Type B pancreatic cell (in vitro differentiated cells): ENCODE data around the gene SLC38A10. TPM values are rescaled to one million over a fixed set of nuclear protein-coding genes. Genes with fewer than 3 reads are reported as not detected.
A peak's percentile ranks its signal among the peaks of the same experiment; 100 is the strongest.
"Not testable (repeated sequence)": the region's sequence is repeated elsewhere in the genome, so short reads cannot be mapped to it uniquely, and the experiment has no call there.

Source experiments
- DNase-seq: peaks from one replicate; pipeline ENCODE4 v3.0.0; 2021; ENCODE audit warnings: mixed read lengths; ENCODE audit not compliant: unreplicated experiment; ENCODE audit errors: extremely low spot score
- H3K27ac Mint-ChIP-seq: 2 replicates; pipeline ENCODE4 v1.8.0; 2021; ENCODE audit warnings: mild to moderate bottlenecking, mixed read lengths
- H3K27me3 Mint-ChIP-seq: 2 replicates; pipeline ENCODE4 v1.8.0; 2021; ENCODE audit warnings: mixed read lengths
- H3K36me3 Mint-ChIP-seq: 2 replicates; pipeline ENCODE4 v1.8.0; 2021; ENCODE audit warnings: mixed read lengths
- H3K4me1 Mint-ChIP-seq: one replicate; pipeline ENCODE4 v1.8.0; 2021; ENCODE audit warnings: mixed read lengths; ENCODE audit not compliant: unreplicated experiment
- H3K4me3 Mint-ChIP-seq: 2 replicates; pipeline ENCODE4 v1.8.0; 2021; ENCODE audit warnings: mild to moderate bottlenecking, mixed read lengths
- H3K9me3 Mint-ChIP-seq: 2 replicates; pipeline ENCODE4 v1.8.0; 2021; ENCODE audit warnings: mixed read lengths
- total RNA-seq: library from RNA; stranded (reverse); gene quantifications from 2 replicates; pipeline ENCODE4 v1.2.1, GENCODE V29; 2021; ENCODE audit warnings: low replicate concordance
- TF ChIP-seq, protein P1 (sequence below): fragments of 200-600 bp; sonication (generic); conservative IDR thresholded peaks from 2 replicates; pipeline ENCODE4 v1.5.0; 2021; ENCODE audit warnings: antibody characterized with exemption, mild to moderate bottlenecking

SLC38A10 gene
- total RNA-seq, 1 donor from 2014 or later = 85.0 TPM

DNA sequence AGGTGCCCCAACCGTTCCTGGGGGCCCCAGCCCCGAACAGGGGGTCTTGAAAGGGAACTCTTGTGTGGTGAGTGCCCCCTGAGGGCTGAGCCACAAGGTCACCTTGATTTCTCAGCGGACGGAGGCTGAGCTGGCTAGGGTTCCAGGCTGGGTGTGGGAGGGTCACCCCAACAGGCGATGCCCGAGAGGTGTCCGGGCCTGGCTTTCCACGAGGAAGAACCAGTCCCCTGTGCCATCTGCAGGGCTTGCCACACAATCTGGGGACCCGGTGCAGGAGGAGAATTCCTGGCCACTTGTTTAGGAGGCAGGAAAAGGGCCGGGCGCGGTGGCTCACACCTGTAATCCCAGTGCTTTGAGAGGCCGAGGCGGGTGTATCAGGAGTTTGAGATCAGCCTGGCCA lies 16.8 kb upstream of the SLC38A10 start:
- Mint-ChIP-seq H3K27me3 (no peaks in the 10 kb centered on the region), H3K4me1 (peaks cover 32% of the 10 kb centered on the region), H3K4me3 (no peak overlapping the region), H3K9me3 (no peaks in the 10 kb centered on the region), H3K36me3 (no peaks in the 10 kb centered on the region), H3K27ac (no peak overlapping the region)
- DNase-seq = no peak
- TF ChIP-seq, protein P1, sequence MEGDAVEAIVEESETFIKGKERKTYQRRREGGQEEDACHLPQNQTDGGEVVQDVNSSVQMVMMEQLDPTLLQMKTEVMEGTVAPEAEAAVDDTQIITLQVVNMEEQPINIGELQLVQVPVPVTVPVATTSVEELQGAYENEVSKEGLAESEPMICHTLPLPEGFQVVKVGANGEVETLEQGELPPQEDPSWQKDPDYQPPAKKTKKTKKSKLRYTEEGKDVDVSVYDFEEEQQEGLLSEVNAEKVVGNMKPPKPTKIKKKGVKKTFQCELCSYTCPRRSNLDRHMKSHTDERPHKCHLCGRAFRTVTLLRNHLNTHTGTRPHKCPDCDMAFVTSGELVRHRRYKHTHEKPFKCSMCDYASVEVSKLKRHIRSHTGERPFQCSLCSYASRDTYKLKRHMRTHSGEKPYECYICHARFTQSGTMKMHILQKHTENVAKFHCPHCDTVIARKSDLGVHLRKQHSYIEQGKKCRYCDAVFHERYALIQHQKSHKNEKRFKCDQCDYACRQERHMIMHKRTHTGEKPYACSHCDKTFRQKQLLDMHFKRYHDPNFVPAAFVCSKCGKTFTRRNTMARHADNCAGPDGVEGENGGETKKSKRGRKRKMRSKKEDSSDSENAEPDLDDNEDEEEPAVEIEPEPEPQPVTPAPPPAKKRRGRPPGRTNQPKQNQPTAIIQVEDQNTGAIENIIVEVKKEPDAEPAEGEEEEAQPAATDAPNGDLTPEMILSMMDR = no peak

DNA sequence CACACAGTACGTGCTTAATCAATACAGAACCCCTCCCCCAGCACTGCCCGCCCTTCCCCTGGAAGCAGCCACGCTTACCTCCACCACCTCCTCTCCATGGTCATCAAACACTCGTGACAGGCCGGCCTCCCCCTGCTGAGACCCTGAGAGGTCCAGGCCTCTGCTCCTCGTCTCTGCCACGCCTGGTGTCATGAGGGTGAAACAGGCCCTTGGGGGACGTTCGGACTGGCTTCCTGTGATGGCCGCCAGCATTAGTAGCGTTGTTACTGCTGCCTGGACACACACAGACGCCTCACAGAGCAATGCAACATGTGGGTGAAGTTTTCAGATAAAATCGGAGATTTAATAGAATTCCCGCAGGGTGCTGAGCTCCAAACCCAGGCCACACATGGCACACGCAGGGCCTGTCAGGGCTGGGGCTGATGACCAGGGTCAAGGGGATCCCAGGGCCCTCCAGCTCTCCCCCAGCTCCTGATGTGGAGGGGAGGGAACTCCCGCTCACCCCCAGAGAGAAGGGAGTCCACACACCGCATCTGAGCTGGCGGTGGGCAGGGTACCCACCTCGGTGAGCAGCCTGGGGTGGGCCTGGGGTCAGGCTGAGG lies 15.9 kb upstream of the SLC38A10 start:
- peaks cover 31% of the 10 kb centered on the region for H3K4me1 Mint-ChIP-seq
- H3K4me3 Mint-ChIP-seq = peak overlapping the region; percentile 80
- no peaks in the 10 kb centered on the region for H3K36me3 Mint-ChIP-seq
- no peak for DNase-seq
- no peaks in the 10 kb centered on the region for H3K9me3 Mint-ChIP-seq
- H3K27ac Mint-ChIP-seq = peak overlapping the region; percentile 97
- TF ChIP-seq, protein P1 = no peak
- H3K27me3 Mint-ChIP-seq = no peaks in the 10 kb centered on the region

DNA sequence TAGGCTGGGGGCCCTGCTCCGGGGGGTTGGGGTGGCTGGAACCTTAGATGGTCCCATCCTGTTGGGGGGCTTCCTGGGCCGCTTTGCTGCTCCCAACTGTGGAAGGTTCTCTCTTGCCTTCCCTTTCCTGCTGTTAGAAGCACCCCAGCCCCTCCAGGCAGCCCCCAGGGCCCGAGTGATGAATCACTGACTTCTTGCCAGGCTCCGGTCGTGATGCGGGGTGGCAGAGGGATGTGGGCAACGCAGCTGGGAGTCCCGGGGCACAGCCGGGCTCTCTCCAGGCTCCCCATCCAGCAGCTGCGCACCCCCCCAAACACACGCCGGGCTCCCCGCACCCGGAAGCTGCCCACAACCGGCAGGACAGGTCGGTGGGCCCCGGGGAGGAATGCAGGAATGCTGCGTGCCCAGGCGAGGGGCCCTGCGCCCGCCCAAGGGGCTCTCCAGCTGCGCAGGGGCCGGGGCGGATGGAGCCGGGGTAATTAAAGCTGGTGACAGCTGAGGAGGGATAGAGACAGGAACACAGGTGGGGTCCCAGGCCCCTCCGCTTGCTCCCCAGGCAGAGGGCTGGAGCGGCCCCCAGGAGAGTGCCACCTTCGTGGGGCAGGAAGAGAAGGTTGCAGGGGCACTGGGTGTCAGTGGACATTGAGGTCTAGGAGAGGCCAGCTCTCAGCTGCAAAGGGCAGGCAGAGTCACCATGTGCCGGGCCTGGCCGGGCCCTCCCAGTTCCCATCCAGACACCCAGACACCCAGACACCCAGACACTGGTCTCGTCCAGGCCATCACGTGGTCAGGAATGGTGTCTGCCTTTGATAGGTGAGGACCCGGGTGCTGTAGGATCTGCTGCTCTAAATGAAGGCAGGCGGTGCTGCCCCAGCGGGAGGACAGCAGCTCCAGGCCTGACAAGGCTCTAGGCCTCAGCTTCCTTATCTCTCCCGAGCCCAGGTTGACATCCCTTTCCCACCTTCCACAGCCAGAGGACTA lies 15.0 kb upstream of the SLC38A10 start:
- Mint-ChIP-seq H3K4me3 (peak overlapping the region; percentile 84), H3K27ac (peak overlapping the region; percentile 97), H3K9me3 (no peaks in the 10 kb centered on the region), H3K36me3 (no peaks in the 10 kb centered on the region), H3K27me3 (no peaks in the 10 kb centered on the region), H3K4me1 (peaks cover 36% of the 10 kb centered on the region)
- no peak for DNase-seq
- TF ChIP-seq, protein P1 = no peak

DNA sequence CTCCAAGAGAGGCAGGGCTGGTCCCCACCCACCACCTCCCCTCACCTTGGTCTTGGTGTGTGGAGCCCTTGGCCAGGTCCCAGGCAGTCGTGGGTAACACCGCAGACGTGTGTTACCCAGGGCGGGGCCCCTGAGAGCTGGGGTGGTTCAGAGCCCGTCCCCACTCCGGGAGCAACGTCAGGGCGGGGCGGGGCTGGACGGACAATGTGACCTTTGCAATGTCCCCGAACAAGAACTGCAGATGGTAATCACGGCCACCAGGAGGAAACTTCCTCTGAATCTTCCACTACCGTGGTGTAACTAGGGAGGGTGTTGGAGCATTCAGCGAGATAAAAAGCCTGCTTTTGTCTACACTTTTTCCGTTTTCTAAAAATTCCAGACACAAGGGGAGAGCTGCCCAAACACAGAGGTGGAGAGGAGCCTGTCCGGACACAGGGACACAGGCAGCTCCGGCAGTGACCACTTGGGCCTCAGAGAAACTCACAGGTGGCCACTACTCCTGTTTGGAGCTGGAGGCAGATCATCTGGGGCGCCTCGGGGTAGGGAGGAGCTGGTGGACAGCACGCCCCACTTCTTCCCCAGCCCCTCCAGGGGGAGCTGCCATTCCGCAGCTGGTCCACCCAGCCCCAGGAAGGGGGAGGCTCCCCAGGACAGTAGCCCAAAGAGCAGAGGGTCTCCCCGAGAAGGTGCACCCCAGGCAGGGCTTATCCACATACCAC lies 14.2 kb upstream of the SLC38A10 start:
- H3K4me1 Mint-ChIP-seq = peaks cover 36% of the 10 kb centered on the region
- TF ChIP-seq, protein P1 = peak; percentile 78
- no peak for DNase-seq
- H3K36me3 Mint-ChIP-seq = no peaks in the 10 kb centered on the region
- peak overlapping the region; percentile 97 for H3K27ac Mint-ChIP-seq
- no peaks in the 10 kb centered on the region for H3K9me3 Mint-ChIP-seq
- H3K27me3 Mint-ChIP-seq = no peaks in the 10 kb centered on the region
- peak overlapping the region; percentile 84 for H3K4me3 Mint-ChIP-seq

DNA sequence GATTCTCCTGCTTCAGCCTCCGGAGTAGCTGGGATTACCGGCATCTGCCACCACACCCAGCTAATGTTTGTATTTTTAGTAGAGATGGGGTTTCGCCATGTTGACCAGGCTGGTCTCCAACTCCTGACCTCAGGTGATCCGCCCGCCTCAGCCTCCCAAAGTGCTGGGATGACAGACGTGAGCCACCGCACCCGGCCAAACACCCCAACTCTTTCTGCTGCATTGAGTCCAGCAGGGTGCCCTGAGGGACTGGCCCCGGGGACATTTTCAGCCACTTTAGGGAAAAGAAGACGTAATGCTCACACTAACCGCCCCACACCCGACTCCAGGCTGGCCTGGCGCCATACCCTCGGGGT lies 13.7 kb upstream of the SLC38A10 start:
- not testable (repeated sequence) for DNase-seq, H3K36me3 Mint-ChIP-seq

More for the DNA sequence above, 13.7 kb upstream of the SLC38A10 start:
- Mint-ChIP-seq H3K4me1 (peaks cover 36% of the 10 kb centered on the region), H3K27ac (peak overlapping the region; percentile 97), H3K4me3 (peak overlapping the region; percentile 84)
- H3K9me3 Mint-ChIP-seq, H3K27me3 Mint-ChIP-seq: not testable (repeated sequence)
